Measurements from ENCODE around the gene AQP11.

The AQP11 gene

GRCh38 chr11:77596626-77597025 is 6.9 kb downstream of the AQP11 start:
- Histone ChIP-seq H3K27ac (ENCODE audit: low read length) (no peak overlapping the region), H3K79me2 (ENCODE audit: insufficient read depth, low read length) (no peaks in the 10 kb centered on the region), H3K4me2 (ENCODE audit: insufficient read depth, low read length) (no peak overlapping the region), H3K9me3 (ENCODE audit: insufficient read depth, low read length, severe bottlenecking) (no peaks in the 10 kb centered on the region), H3K36me3 (ENCODE audit: insufficient read depth, low read length) (peaks cover 3% of the 10 kb centered on the region; the same call in 1 of the 2 replicates), H3K27me3 (ENCODE audit: insufficient read depth, low read length, poor library complexity) (no peaks in the 10 kb centered on the region), H4K20me1 (ENCODE audit: insufficient read depth, low read length) (no peaks in the 10 kb centered on the region), H3K4me3 (ENCODE audit: low read depth in 1 of 2, low read length in 2 of 2) (no peak overlapping the region), H2AFZ (ENCODE audit: low read depth, low read length) (no peak overlapping the region), H3K9ac (ENCODE audit: low read depth, low read length) (no peak overlapping the region), H3K4me1 (ENCODE audit: insufficient read depth, low read length) (no peaks in the 10 kb centered on the region)
- no peak for ATAC-seq (ENCODE audit: insufficient read depth, low read depth)
- TF ChIP-seq EZH2 (IDR thresholded peaks at IDR 0.05; ENCODE audit: borderline replicate concordance, low read depth, low read length, severe bottlenecking) (no peak), CTCF (IDR thresholded peaks at IDR 0.05; ENCODE audit: borderline replicate concordance, extremely low read depth, low read length, poor library complexity, severe bottlenecking) (no peak)
- no peak for DNase-seq

DNA sequence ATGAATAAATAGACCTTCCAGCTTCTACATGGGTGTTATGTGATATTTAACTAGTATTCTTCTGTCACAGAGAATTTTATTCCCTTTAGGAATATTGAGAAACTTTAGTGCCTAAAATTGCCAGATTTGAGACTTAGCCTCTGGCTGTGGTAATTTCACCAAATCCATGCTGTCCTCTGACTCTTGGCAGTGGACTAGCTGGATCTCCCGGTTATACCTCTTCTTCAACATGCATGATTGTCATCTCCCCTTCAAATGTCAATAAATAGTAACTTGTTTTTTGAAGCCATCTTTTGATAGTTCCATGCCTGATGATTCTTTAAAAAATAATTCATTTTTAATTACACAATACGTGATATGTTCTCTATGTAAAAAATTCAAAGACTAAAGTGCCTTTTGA is 8.4 kb downstream of the AQP11 start:
- Histone ChIP-seq H3K4me1 (ENCODE audit: insufficient read depth, low read length) (no peaks in the 10 kb centered on the region), H3K36me3 (ENCODE audit: insufficient read depth, low read length) (peaks cover 5% of the 10 kb centered on the region; the same call in 1 of the 2 replicates), H2AFZ (ENCODE audit: low read depth, low read length) (no peak overlapping the region), H3K9ac (ENCODE audit: low read depth, low read length) (no peak overlapping the region), H3K9me3 (ENCODE audit: insufficient read depth, low read length, severe bottlenecking) (no peaks in the 10 kb centered on the region), H4K20me1 (ENCODE audit: insufficient read depth, low read length) (no peaks in the 10 kb centered on the region), H3K79me2 (ENCODE audit: insufficient read depth, low read length) (no peaks in the 10 kb centered on the region), H3K27ac (ENCODE audit: low read length) (no peak overlapping the region), H3K27me3 (ENCODE audit: insufficient read depth, low read length, poor library complexity) (no peaks in the 10 kb centered on the region), H3K4me3 (ENCODE audit: low read depth in 1 of 2, low read length in 2 of 2) (no peak overlapping the region), H3K4me2 (ENCODE audit: insufficient read depth, low read length) (no peak overlapping the region)
- DNase-seq (no peak), ATAC-seq (ENCODE audit: insufficient read depth, low read depth) (no peak)
- TF ChIP-seq EZH2 (IDR thresholded peaks at IDR 0.05; ENCODE audit: borderline replicate concordance, low read depth, low read length, severe bottlenecking): no peak
- TF ChIP-seq CTCF (IDR thresholded peaks at IDR 0.05; ENCODE audit: borderline replicate concordance, extremely low read depth, low read length, poor library complexity, severe bottlenecking): no peak

- peaks cover 18% of the 10 kb centered on the region; the same call in 1 of the 2 replicates for H3K36me3 ChIP-seq (ENCODE audit: insufficient read depth, low read length)
- ATAC-seq (ENCODE audit: insufficient read depth, low read depth) (no peak), DNase-seq (no peak)
- H3K79me2 ChIP-seq (ENCODE audit: insufficient read depth, low read length): no peaks in the 10 kb centered on the region
- H3K27ac ChIP-seq (ENCODE audit: low read length): no peak overlapping the region
- TF ChIP-seq EZH2 (IDR thresholded peaks at IDR 0.05; ENCODE audit: borderline replicate concordance, low read depth, low read length, severe bottlenecking): no peak
- TF ChIP-seq CTCF (IDR thresholded peaks at IDR 0.05; ENCODE audit: borderline replicate concordance, extremely low read depth, low read length, poor library complexity, severe bottlenecking): no peak
- H3K4me1 ChIP-seq (ENCODE audit: insufficient read depth, low read length): no peaks in the 10 kb centered on the region
- no peaks in the 10 kb centered on the region for H3K9me3 ChIP-seq (ENCODE audit: insufficient read depth, low read length, severe bottlenecking)
- no peak overlapping the region for H3K4me2 ChIP-seq (ENCODE audit: insufficient read depth, low read length)
- no peak overlapping the region for H3K9ac ChIP-seq (ENCODE audit: low read depth, low read length)
- H3K27me3 ChIP-seq (ENCODE audit: insufficient read depth, low read length, poor library complexity): no peaks in the 10 kb centered on the region
- no peaks in the 10 kb centered on the region for H4K20me1 ChIP-seq (ENCODE audit: insufficient read depth, low read length)
- no peak overlapping the region for H3K4me3 ChIP-seq (ENCODE audit: low read depth in 1 of 2, low read length in 2 of 2)
- no peak overlapping the region for H2AFZ ChIP-seq (ENCODE audit: low read depth, low read length)
Measured at GRCh38 chr11:77602381-77603088, 12.8 kb downstream of the AQP11 start.
